ENCODE data around the gene SLC39A5. TPM values are rescaled to one million over a fixed set of nuclear protein-coding genes. Genes with fewer than 3 reads are reported as not detected.

Gene SLC39A5
- total RNA-seq, 1 donor from 2014 or later, result 1.00 TPM

GRCh38 chr12:56230432-56231183 is 757 bp downstream of the SLC39A5 start:
- Mint-ChIP-seq H3K9me3 (no peaks in the 10 kb centered on the region), H3K4me1 (peaks cover 2% of the 10 kb centered on the region), H3K27ac (no peak overlapping the region), H3K4me3 (no peak overlapping the region), H3K36me3 (ENCODE audit: low read depth) (peaks cover 10% of the 10 kb centered on the region), H3K27me3 (no peaks in the 10 kb centered on the region)
- ATAC-seq (ENCODE audit: low read depth) (no peak), DNase-seq (no peak)
- POLR2A ChIA-PET, result interaction anchor here (0.5 to 0.7 kb wide), 3 partner anchors 95 to 1732 kb away, joined by 4 to 6 read pairs (median 4); no protein-coding TSS in a partner anchor
- CTCF ChIA-PET, result interaction anchor here (1.6 kb wide), 1 partner anchor 24 kb away, joined by 6 read pairs; no protein-coding TSS in a partner anchor
- intact Hi-C loops (cut with micrococcal nuclease), result no loop called here
- no peak for TF ChIP-seq CTCF (IDR thresholded peaks at IDR 0.05)

GRCh38 chr12:56231184-56231582 is 1.3 kb downstream of the SLC39A5 start:
- DNase-seq, result no peak
- ChIA-PET CTCF (interaction anchor here (1.6 kb wide), 1 partner anchor 24 kb away, joined by 6 read pairs; no protein-coding TSS in a partner anchor), POLR2A (interaction anchor here (0.5 kb wide), 1 partner anchor 96 kb away, joined by 4 read pairs; no protein-coding TSS in a partner anchor)
- Mint-ChIP-seq H3K4me3 (no peak overlapping the region), H3K27ac (no peak overlapping the region), H3K36me3 (ENCODE audit: low read depth) (peaks cover 8% of the 10 kb centered on the region), H3K4me1 (peaks cover 1% of the 10 kb centered on the region), H3K9me3 (no peaks in the 10 kb centered on the region), H3K27me3 (no peaks in the 10 kb centered on the region)
- no peak for TF ChIP-seq CTCF (IDR thresholded peaks at IDR 0.05)
- no peak for ATAC-seq (ENCODE audit: low read depth)
- intact Hi-C loops (cut with micrococcal nuclease), result no loop called here

- DNase-seq (no peak), ATAC-seq (ENCODE audit: low read depth) (no peak)
- ChIA-PET POLR2A (interaction anchor here (0.6 kb wide), 1 partner anchor 356 kb away, joined by 3 read pairs; no protein-coding TSS in a partner anchor), CTCF (no interaction called here)
- Mint-ChIP-seq H3K27me3 (no peaks in the 10 kb centered on the region), H3K27ac (no peak overlapping the region), H3K36me3 (ENCODE audit: low read depth) (peaks cover 16% of the 10 kb centered on the region), H3K4me1 (peaks cover 1% of the 10 kb centered on the region), H3K9me3 (no peaks in the 10 kb centered on the region), H3K4me3 (no peak overlapping the region)
- intact Hi-C loops (cut with micrococcal nuclease), result no loop called here
- no peak for TF ChIP-seq CTCF (IDR thresholded peaks at IDR 0.05)
Observed at GRCh38 chr12:56234746-56235436, 5.0 kb downstream of the SLC39A5 start.

GRCh38 chr12:56236091-56236490 is 6.2 kb downstream of the SLC39A5 start:
- no peak for ATAC-seq (ENCODE audit: low read depth)

More at GRCh38 chr12:56236091-56236490, 6.2 kb downstream of the SLC39A5 start:
- H3K4me3 Mint-ChIP-seq, result no peak overlapping the region
- no peak for TF ChIP-seq CTCF (IDR thresholded peaks at IDR 0.05)
- ChIA-PET CTCF (no interaction called here), POLR2A (no interaction called here)
- no peaks in the 10 kb centered on the region for H3K4me1 Mint-ChIP-seq
- DNase-seq, result no peak
- peaks cover 26% of the 10 kb centered on the region for H3K36me3 Mint-ChIP-seq (ENCODE audit: low read depth)
- no peaks in the 10 kb centered on the region for H3K27me3 Mint-ChIP-seq
- H3K27ac Mint-ChIP-seq, result no peak overlapping the region
- H3K9me3 Mint-ChIP-seq, result no peaks in the 10 kb centered on the region
- intact Hi-C loops (cut with micrococcal nuclease), result no loop called here
